Loucy (cell line): Measurements from ENCODE around the gene HELLS.
A peak's percentile ranks its signal among the peaks of the same experiment; 100 is the strongest.

ENCODE experiments used
- H2AFZ ChIP-seq: fragments of 200-600 bp; sonication (generic); 2 replicates; pipeline ENCODE4 v1.6.0; 2016; ENCODE audit warnings: antibody characterized with exemption, mild to moderate bottlenecking, low read length, moderate library complexity
- H3F3A ChIP-seq: fragments of 200-600 bp; 2 replicates; pipeline ENCODE4 v1.6.0; 2016; ENCODE audit warnings: antibody characterized with exemption, low read depth, mild to moderate bottlenecking
- H3K27me3 ChIP-seq: fragments of 200-600 bp; sonication (generic); 2 replicates; pipeline ENCODE4 v1.6.1; 2014; ENCODE audit warnings: low read length, mild to moderate bottlenecking; ENCODE audit not compliant: insufficient read depth, poor library complexity, severe bottlenecking
- H3K36me3 ChIP-seq: fragments of 200-600 bp; sonication (generic); 2 replicates; pipeline ENCODE4 v1.6.1; 2016; ENCODE audit warnings: low read length; ENCODE audit not compliant: insufficient read depth
- H3K4me1 ChIP-seq: fragments of 200-600 bp; sonication (generic); 2 replicates; pipeline ENCODE4 v1.5.1; 2014; ENCODE audit warnings: low read length, mild to moderate bottlenecking; ENCODE audit not compliant: insufficient read depth, poor library complexity, severe bottlenecking
- H3K4me2 ChIP-seq: fragments of 200-600 bp; sonication (generic); 2 replicates; pipeline ENCODE4 v1.6.0; 2014; ENCODE audit warnings: antibody characterized with exemption, low read length, low read depth, mild to moderate bottlenecking; ENCODE audit not compliant: poor library complexity, severe bottlenecking
- H3K4me3 ChIP-seq: fragments of 200-600 bp; sonication (generic); 2 replicates; pipeline ENCODE4 v1.5.1; 2014; ENCODE audit warnings: low read length, mild to moderate bottlenecking, mixed read lengths; ENCODE audit not compliant: poor library complexity, severe bottlenecking
- H3K79me2 ChIP-seq: fragments of 200-600 bp; sonication (generic); 2 replicates; pipeline ENCODE4 v1.6.1; 2014; ENCODE audit warnings: low read length; ENCODE audit not compliant: insufficient read depth
- H3K9ac ChIP-seq: fragments of 200-600 bp; sonication (generic); 2 replicates; pipeline ENCODE4 v1.6.0; 2014; ENCODE audit warnings: mild to moderate bottlenecking, low read depth, low read length, moderate library complexity; ENCODE audit not compliant: poor library complexity, severe bottlenecking
- H3K9me2 ChIP-seq: fragments of 200-600 bp; sonication (generic); replicated peaks from 2 replicates; pipeline ENCODE4 v1.6.1; 2016; ENCODE audit warnings: low read depth, low read length, mixed read lengths
- H3K9me3 ChIP-seq: fragments of 200-600 bp; sonication (generic); 2 replicates; pipeline ENCODE4 v1.6.1; 2014; ENCODE audit warnings: mild to moderate bottlenecking, antibody characterized with exemption, low read length, low read depth; ENCODE audit not compliant: insufficient read depth
- H4K20me1 ChIP-seq: fragments of 200-600 bp; sonication (generic); 2 replicates; pipeline ENCODE4 v1.6.0; 2014; ENCODE audit warnings: antibody characterized with exemption, low read length, mild to moderate bottlenecking; ENCODE audit not compliant: insufficient read depth, poor library complexity, severe bottlenecking
- EZH2phosphoT487 ChIP-seq: fragments of 200-600 bp; IDR thresholded peaks from 2 replicates; pipeline ENCODE4 v1.6.1; 2018; ENCODE audit warnings: antibody characterized with exemption, mild to moderate bottlenecking, moderate library complexity, borderline replicate concordance
- TF ChIP-seq, protein P1 (sequence below): fragments of 200-600 bp; sonication (generic); conservative IDR thresholded peaks from 2 replicates; pipeline ENCODE4 v1.5.1; 2014; ENCODE audit warnings: mild to moderate bottlenecking, antibody characterized with exemption, low read length

Gene HELLS

GRCh38 chr10:94639902-94640301 lies 94.3 kb downstream of the HELLS start:
- H3K9ac ChIP-seq, result no peak overlapping the region
- no peak overlapping the region for H3K4me2 ChIP-seq
- no peaks in the 10 kb centered on the region for H3K9me2 ChIP-seq
- no peaks in the 10 kb centered on the region for H3K79me2 ChIP-seq
- no peaks in the 10 kb centered on the region for H3K27me3 ChIP-seq
- H4K20me1 ChIP-seq, result no peaks in the 10 kb centered on the region
- no peak for TF ChIP-seq EZH2phosphoT487
- TF ChIP-seq, protein P1, sequence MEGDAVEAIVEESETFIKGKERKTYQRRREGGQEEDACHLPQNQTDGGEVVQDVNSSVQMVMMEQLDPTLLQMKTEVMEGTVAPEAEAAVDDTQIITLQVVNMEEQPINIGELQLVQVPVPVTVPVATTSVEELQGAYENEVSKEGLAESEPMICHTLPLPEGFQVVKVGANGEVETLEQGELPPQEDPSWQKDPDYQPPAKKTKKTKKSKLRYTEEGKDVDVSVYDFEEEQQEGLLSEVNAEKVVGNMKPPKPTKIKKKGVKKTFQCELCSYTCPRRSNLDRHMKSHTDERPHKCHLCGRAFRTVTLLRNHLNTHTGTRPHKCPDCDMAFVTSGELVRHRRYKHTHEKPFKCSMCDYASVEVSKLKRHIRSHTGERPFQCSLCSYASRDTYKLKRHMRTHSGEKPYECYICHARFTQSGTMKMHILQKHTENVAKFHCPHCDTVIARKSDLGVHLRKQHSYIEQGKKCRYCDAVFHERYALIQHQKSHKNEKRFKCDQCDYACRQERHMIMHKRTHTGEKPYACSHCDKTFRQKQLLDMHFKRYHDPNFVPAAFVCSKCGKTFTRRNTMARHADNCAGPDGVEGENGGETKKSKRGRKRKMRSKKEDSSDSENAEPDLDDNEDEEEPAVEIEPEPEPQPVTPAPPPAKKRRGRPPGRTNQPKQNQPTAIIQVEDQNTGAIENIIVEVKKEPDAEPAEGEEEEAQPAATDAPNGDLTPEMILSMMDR, result peak; percentile 15; the same call in 1 of the 2 replicates
- H3K4me3 ChIP-seq, result no peak overlapping the region
- H3K9me3 ChIP-seq, result no peaks in the 10 kb centered on the region; the same call in 1 of the 2 replicates
- H2AFZ ChIP-seq, result no peak overlapping the region
- no peaks in the 10 kb centered on the region for H3F3A ChIP-seq
- H3K36me3 ChIP-seq, result no peaks in the 10 kb centered on the region
- H3K4me1 ChIP-seq, result no peaks in the 10 kb centered on the region

DNA sequence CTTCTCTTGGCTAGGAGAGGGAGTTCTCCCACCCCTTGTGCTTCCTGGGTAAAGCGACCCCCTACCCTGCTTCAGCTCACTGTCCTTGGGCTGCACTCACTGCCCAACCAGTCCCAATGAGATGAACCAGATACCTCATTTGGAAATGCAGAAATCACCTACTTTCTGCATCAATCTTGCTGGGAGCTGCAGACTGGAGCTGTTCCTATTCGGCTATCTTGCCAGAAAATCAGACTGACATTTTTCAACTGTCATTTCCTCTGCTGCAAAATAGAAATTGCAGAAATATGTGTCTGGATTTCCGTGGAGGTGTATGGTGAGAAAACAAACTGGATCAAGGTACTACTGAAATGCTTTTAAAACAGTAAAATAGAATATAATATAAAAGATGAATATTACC lies 95.0 kb downstream of the HELLS start:
- H2AFZ ChIP-seq, result no peak overlapping the region
- TF ChIP-seq, protein P1, result no peak
- TF ChIP-seq EZH2phosphoT487, result no peak

DNA sequence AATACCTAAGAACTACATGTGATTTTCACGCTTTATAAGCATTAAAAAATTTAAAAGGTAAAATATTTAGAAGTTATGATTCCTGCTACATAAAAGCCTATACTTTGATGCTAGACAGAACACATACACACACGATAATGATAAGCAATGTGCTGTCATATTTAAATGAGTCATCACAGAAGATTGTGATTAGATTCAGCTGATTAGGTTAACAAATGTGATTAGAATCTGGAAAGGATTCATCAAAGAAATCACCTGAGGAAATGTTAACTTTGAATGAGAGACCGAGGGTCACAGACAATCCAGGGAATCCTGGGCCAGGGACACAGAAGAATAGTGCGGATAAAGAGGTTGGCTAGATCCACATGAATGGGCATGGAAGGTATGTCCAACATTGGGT lies 95.9 kb downstream of the HELLS start:
- Histone ChIP-seq H3K36me3 (no peaks in the 10 kb centered on the region), H3K4me2 (no peak overlapping the region)
- TF ChIP-seq, protein P1, result no peak
- TF ChIP-seq EZH2phosphoT487, result no peak

More for the DNA sequence above, 95.0 kb downstream of the HELLS start:
- Histone ChIP-seq H3K27me3 (no peaks in the 10 kb centered on the region), H3K36me3 (no peaks in the 10 kb centered on the region), H3K9ac (no peak overlapping the region), H4K20me1 (no peaks in the 10 kb centered on the region), H3K79me2 (no peaks in the 10 kb centered on the region), H3F3A (no peaks in the 10 kb centered on the region), H3K4me2 (no peak overlapping the region), H3K4me1 (no peaks in the 10 kb centered on the region), H3K9me2 (no peaks in the 10 kb centered on the region), H3K4me3 (no peak overlapping the region), H3K9me3 (no peaks in the 10 kb centered on the region; the same call in 1 of the 2 replicates)

More for the DNA sequence above, 95.9 kb downstream of the HELLS start:
- no peaks in the 10 kb centered on the region for H3K9me2 ChIP-seq
- H3F3A ChIP-seq, result no peaks in the 10 kb centered on the region
- H4K20me1 ChIP-seq, result no peaks in the 10 kb centered on the region
- no peaks in the 10 kb centered on the region for H3K27me3 ChIP-seq
- H3K4me3 ChIP-seq, result no peak overlapping the region
- no peak overlapping the region for H2AFZ ChIP-seq
- H3K9ac ChIP-seq, result no peak overlapping the region
- H3K9me3 ChIP-seq, result no peaks in the 10 kb centered on the region; the same call in 1 of the 2 replicates
- H3K79me2 ChIP-seq, result no peaks in the 10 kb centered on the region
- no peaks in the 10 kb centered on the region for H3K4me1 ChIP-seq
